SK-N-MC (cell line): ENCODE data around the gene JPH4.

Source experiments
- DNase-seq: peaks from one replicate; pipeline ENCODE4 v3.0.0-alpha.2; 2011; ENCODE audit warnings: low read depth, low spot score
- H3K27ac ChIP-seq: fragments of 200-600 bp; sonication (generic); 2 replicates; pipeline ENCODE4 v1.5.1; 2016; ENCODE audit warnings: mixed run types
- H3K36me3 ChIP-seq: fragments of 200-600 bp; sonication (generic); 2 replicates; pipeline ENCODE4 v1.6.1; 2017; ENCODE audit warnings: antibody characterized with exemption, low read length, mixed read lengths; ENCODE audit not compliant: insufficient read depth
- H3K4me3 ChIP-seq: fragments of 200-600 bp; sonication (generic); 2 replicates; pipeline ENCODE4 v1.5.1; 2016
- H3K9ac ChIP-seq: fragments of 200-600 bp; sonication (generic); 2 replicates; pipeline ENCODE4 v1.8.0; 2017; ENCODE audit warnings: mixed run types, mixed read lengths; ENCODE audit not compliant: insufficient read length
- H3K9me3 ChIP-seq: fragments of 200-600 bp; sonication (generic); 2 replicates; pipeline ENCODE4 v1.6.1; 2017; ENCODE audit warnings: low read depth, mild to moderate bottlenecking, antibody characterized with exemption, low read length, moderate library complexity, mixed read lengths
- EZH2 ChIP-seq: fragments of 200-600 bp; sonication (generic); IDR thresholded peaks from one replicate; pipeline ENCODE4 v1.6.1; 2017; ENCODE audit warnings: antibody characterized with exemption
- FOXP2 ChIP-seq: optimal IDR thresholded peaks from 2 replicates; pipeline ENCODE3; 2011; ENCODE audit warnings: mild to moderate bottlenecking, moderate library complexity; ENCODE audit not compliant: insufficient read depth; ENCODE audit errors: extremely low read length, control extremely low read depth
- POLR2AphosphoS5 ChIP-seq: IDR thresholded peaks from 2 replicates; pipeline ENCODE4 v1.6.1; 2012; ENCODE audit warnings: mild to moderate bottlenecking, low read depth, low read length, borderline replicate concordance

JPH4 gene

GRCh38 chr14:23558346-23559009 is 20.1 kb downstream of the JPH4 start:
- TF ChIP-seq FOXP2: no peak
- TF ChIP-seq POLR2AphosphoS5: no peak
- no peak for TF ChIP-seq EZH2
- Histone ChIP-seq H3K36me3 (peaks cover 12% of the 10 kb centered on the region), H3K4me3 (no peak overlapping the region), H3K9me3 (no peaks in the 10 kb centered on the region), H3K9ac (no peak overlapping the region), H3K27ac (no peak overlapping the region; the same call in 1 of the 2 replicates)
- no peak for DNase-seq

- H3K4me3 ChIP-seq: no peak overlapping the region
- TF ChIP-seq EZH2 (no peak), FOXP2 (no peak), POLR2AphosphoS5 (no peak)
- H3K27ac ChIP-seq: peak overlapping the region; percentile 48
- peaks cover 12% of the 10 kb centered on the region for H3K36me3 ChIP-seq
- no peak overlapping the region for H3K9ac ChIP-seq
- no peaks in the 10 kb centered on the region for H3K9me3 ChIP-seq
- DNase-seq: no peak
Measured at GRCh38 chr14:23557946-23558345, 20.6 kb downstream of the JPH4 start.

- peak overlapping the region; percentile 91 for H3K9ac ChIP-seq
- no peaks in the 10 kb centered on the region for H3K9me3 ChIP-seq
- peak overlapping the region; percentile 48 for H3K27ac ChIP-seq
- H3K36me3 ChIP-seq: peaks cover 12% of the 10 kb centered on the region
- no peak for DNase-seq
- H3K4me3 ChIP-seq: peak overlapping the region; percentile 96; the same call in 1 of the 2 replicates
- no peak for TF ChIP-seq POLR2AphosphoS5
- no peak for TF ChIP-seq FOXP2
- TF ChIP-seq EZH2: no peak
Measured at GRCh38 chr14:23557521-23557920, 21.1 kb downstream of the JPH4 start.

GRCh38 chr14:23556700-23557440 is 21.7 kb downstream of the JPH4 start:
- Histone ChIP-seq H3K4me3 (peak overlapping the region; percentile 96), H3K9ac (peak overlapping the region; percentile 91), H3K9me3 (no peaks in the 10 kb centered on the region), H3K36me3 (peaks cover 9% of the 10 kb centered on the region), H3K27ac (peak overlapping the region; percentile 74; the same call in 1 of the 2 replicates)
- no peak for TF ChIP-seq POLR2AphosphoS5
- TF ChIP-seq EZH2: no peak
- no peak for TF ChIP-seq FOXP2
- no peak for DNase-seq

- peak within 1 kb of the TSS; percentile 96 for H3K4me3 ChIP-seq
- H3K9me3 ChIP-seq: no peaks in the 10 kb centered on the region
- no peak for DNase-seq
- H3K27ac ChIP-seq: peak within 1 kb of the TSS; percentile 74
- TF ChIP-seq POLR2AphosphoS5 (peak; percentile 75), EZH2 (no peak), FOXP2 (peak; percentile 69)
- H3K9ac ChIP-seq: peak within 1 kb of the TSS; percentile 91
- H3K36me3 ChIP-seq: peaks cover 9% of the 10 kb centered on the region
Measured at GRCh38 chr14:23555882-23556699, 22.5 kb downstream of the JPH4 start, which contains the start of gene THTPA. Gene THTPA (plus strand): TSS chr14:23556271. CDS start chr14:23556758, 487 bp downstream.

GRCh38 chr14:23555533-23555881 is 23.1 kb downstream of the JPH4 start:
- Histone ChIP-seq H3K4me3 (peak overlapping the region; percentile 96), H3K9me3 (no peaks in the 10 kb centered on the region), H3K9ac (peak overlapping the region; percentile 91), H3K36me3 (peaks cover 9% of the 10 kb centered on the region), H3K27ac (no peak overlapping the region)
- no peak for DNase-seq
- TF ChIP-seq POLR2AphosphoS5 (no peak), EZH2 (no peak), FOXP2 (no peak)

- Histone ChIP-seq H3K9ac (peak within 1 kb of the TSS; percentile 74), H3K9me3 (no peaks in the 10 kb centered on the region), H3K36me3 (no peaks in the 10 kb centered on the region), H3K4me3 (peak within 1 kb of the TSS; percentile 93), H3K27ac (0 out of 2 replicates have a peak within 1 kb of the TSS, but pooled peaks have one; percentile 34)
- peak; percentile 76; the same call in 1 of the 2 replicates for TF ChIP-seq POLR2AphosphoS5
- TF ChIP-seq FOXP2: no peak
- TF ChIP-seq EZH2: no peak
- no peak for DNase-seq
Measured at GRCh38 chr14:23551266-23552028, 27.1 kb downstream of the JPH4 start, which contains the start of gene ZFHX2. Gene ZFHX2 (minus strand): TSS chr14:23551765. CDS start chr14:23535325, 16,440 bp downstream.

GRCh38 chr14:23550812-23551265 is 27.8 kb downstream of the JPH4 start:
- H3K4me3 ChIP-seq: peak overlapping the region; percentile 93
- no peak for DNase-seq
- no peaks in the 10 kb centered on the region for H3K9me3 ChIP-seq
- peak overlapping the region; percentile 74 for H3K9ac ChIP-seq
- H3K27ac ChIP-seq: no peak overlapping the region
- H3K36me3 ChIP-seq: no peaks in the 10 kb centered on the region
- no peak for TF ChIP-seq FOXP2
- TF ChIP-seq EZH2: no peak
- no peak for TF ChIP-seq POLR2AphosphoS5
